Left renal pelvis (tissue), 4 donors: Measurements from ENCODE around the gene ZNF644. TPM values are rescaled to one million over a fixed set of nuclear protein-coding genes. Genes with fewer than 3 reads are reported as not detected.

Source experiments
- DNase-seq, 4 donors: peaks; one replicate each; pipeline ENCODE4 v3.0.0-alpha.2; 2013; ENCODE audit warnings: low read depth in 4 of 4, low spot score in 3 of 4
- polyA plus RNA-seq, 4 donors: library from polyadenylated mRNA; unstranded; fragments of 120-200 nt; gene quantifications; one replicate each; pipeline ENCODE4 v1.2.1, GENCODE V29; 2013; ENCODE audit not compliant: insufficient read length in 4 of 4

ZNF644 gene
- polyA plus RNA-seq, 4 donors, result 56.0 to 92.6 (median 65.2) TPM

DNA sequence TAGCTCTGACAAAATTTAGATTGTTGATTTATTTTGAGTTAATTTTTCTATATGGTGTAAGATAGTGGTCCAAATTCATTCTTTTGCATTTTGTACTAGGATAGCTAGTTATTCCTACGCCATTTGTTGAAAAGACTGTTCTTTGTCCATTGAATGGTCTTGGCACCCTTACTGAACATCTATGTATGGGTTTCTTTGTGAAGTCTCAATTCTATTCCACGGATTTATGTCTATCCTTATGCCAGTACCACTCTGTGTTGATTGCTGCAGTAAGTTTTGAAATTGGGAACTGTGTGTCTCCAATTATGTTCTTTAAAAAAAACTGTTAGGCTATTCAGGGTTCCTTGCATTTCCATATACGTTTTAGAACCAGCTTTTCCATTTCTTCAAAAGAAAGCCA lies 145.7 kb downstream of the ZNF644 start:
- no peak for DNase-seq
